HG03045 (cell line): Measurements from ENCODE around the gene GBGT1.

ENCODE experiments used
- ATAC-seq: cut with Tn5 transposase; IDR thresholded peaks from one replicate; pipeline ENCODE4 v1.9.1; 2021; ENCODE audit warnings: mild to moderate bottlenecking, moderate library complexity; ENCODE audit not compliant: unreplicated experiment

The GBGT1 gene

GRCh38 chr9:133104718-133105460 lies 58.8 kb downstream of the GBGT1 start:
- no peak for ATAC-seq

- no peak for ATAC-seq
These were observed 59.7 kb downstream of the GBGT1 start for GRCh38 chr9:133103987-133104505.

GRCh38 chr9:133103183-133103986 lies 60.3 kb downstream of the GBGT1 start:
- no peak for ATAC-seq
